HFFc6 (cell line): Measurements from ENCODE around the gene CKB. TPM values are rescaled to one million over a fixed set of nuclear protein-coding genes. Genes with fewer than 3 reads are reported as not detected.
A peak's percentile ranks its signal among the peaks of the same experiment; 100 is the strongest.
"Not testable (repeated sequence)": the region's sequence is repeated elsewhere in the genome, so short reads cannot be mapped to it uniquely, and the experiment has no call there.

ENCODE experiments used
- DNase-seq: peaks from one replicate; pipeline ENCODE4 v3.0.0-alpha.2; 2018
- H3K27ac Mint-ChIP-seq: 2 replicates; pipeline ENCODE4 v1.8.0; 2020; ENCODE audit warnings: mild to moderate bottlenecking, mixed read lengths
- H3K27me3 Mint-ChIP-seq: 2 replicates; pipeline ENCODE4 v1.8.0; 2021; ENCODE audit warnings: mild to moderate bottlenecking, moderate library complexity, mixed read lengths; ENCODE audit not compliant: insufficient read depth
- H3K36me3 Mint-ChIP-seq: 2 replicates; pipeline ENCODE4 v1.8.0; 2021; ENCODE audit warnings: low read depth, mixed read lengths
- H3K4me1 Mint-ChIP-seq: 2 replicates; pipeline ENCODE4 v1.8.0; 2020; ENCODE audit warnings: low read depth, mixed read lengths
- H3K4me3 Mint-ChIP-seq: 2 replicates; pipeline ENCODE4 v1.8.0; 2020; ENCODE audit warnings: mild to moderate bottlenecking, moderate library complexity, mixed read lengths
- H3K9me3 Mint-ChIP-seq: 2 replicates; pipeline ENCODE4 v1.8.0; 2020; ENCODE audit warnings: mild to moderate bottlenecking, mixed read lengths
- total RNA-seq, 6 experiments: library from RNA; stranded (reverse); fragmentation: NEBNext Ultra II Directional; extraction: Animal tissue kit (Norgen Biotek cat#: 25700); gene quantifications; 2 replicates in 1 of 6; 3 replicates in 5 of 6; pipeline ENCODE4 v1.2.3, GENCODE V29; 2021
- TF ChIP-seq, protein P1 (sequence below): fragments of 200-600 bp; sonication (generic); IDR thresholded peaks from 2 replicates; pipeline ENCODE4 v1.5.0; 2021; ENCODE audit warnings: antibody characterized with exemption, mild to moderate bottlenecking

Gene CKB
- total RNA-seq, 6 experiments from 2014 or later = 16.6 to 31.3 (median 19.4) TPM

DNA sequence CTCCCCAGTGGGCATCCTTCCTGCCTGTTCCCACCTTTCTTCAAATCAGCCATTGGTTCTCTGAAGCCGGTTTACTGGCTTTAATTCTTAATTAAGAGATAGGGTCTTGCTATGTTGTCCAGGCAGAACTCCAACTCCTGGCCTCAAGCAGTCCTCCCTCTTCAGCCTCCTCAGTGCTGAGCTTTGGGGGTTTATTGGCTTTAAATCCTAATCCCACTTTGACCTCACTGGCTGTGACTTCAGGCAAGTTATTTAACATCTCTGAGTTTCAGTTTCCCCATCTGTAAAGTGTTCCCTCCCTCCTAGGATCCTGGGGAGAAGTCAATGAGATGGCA lies 4.3 kb upstream of the CKB start:
- Mint-ChIP-seq H3K36me3 (peaks cover 4% of the 10 kb centered on the region; the same call in 1 of the 2 replicates), H3K9me3 (no peaks in the 10 kb centered on the region), H3K27me3 (peaks cover 7% of the 10 kb centered on the region), H3K27ac (peak overlapping the region; percentile 97), H3K4me3 (no peak overlapping the region; the same call in 1 of the 2 replicates), H3K4me1 (peaks cover 32% of the 10 kb centered on the region)
- TF ChIP-seq, protein P1, sequence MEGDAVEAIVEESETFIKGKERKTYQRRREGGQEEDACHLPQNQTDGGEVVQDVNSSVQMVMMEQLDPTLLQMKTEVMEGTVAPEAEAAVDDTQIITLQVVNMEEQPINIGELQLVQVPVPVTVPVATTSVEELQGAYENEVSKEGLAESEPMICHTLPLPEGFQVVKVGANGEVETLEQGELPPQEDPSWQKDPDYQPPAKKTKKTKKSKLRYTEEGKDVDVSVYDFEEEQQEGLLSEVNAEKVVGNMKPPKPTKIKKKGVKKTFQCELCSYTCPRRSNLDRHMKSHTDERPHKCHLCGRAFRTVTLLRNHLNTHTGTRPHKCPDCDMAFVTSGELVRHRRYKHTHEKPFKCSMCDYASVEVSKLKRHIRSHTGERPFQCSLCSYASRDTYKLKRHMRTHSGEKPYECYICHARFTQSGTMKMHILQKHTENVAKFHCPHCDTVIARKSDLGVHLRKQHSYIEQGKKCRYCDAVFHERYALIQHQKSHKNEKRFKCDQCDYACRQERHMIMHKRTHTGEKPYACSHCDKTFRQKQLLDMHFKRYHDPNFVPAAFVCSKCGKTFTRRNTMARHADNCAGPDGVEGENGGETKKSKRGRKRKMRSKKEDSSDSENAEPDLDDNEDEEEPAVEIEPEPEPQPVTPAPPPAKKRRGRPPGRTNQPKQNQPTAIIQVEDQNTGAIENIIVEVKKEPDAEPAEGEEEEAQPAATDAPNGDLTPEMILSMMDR = no peak
- no peak for DNase-seq

DNA sequence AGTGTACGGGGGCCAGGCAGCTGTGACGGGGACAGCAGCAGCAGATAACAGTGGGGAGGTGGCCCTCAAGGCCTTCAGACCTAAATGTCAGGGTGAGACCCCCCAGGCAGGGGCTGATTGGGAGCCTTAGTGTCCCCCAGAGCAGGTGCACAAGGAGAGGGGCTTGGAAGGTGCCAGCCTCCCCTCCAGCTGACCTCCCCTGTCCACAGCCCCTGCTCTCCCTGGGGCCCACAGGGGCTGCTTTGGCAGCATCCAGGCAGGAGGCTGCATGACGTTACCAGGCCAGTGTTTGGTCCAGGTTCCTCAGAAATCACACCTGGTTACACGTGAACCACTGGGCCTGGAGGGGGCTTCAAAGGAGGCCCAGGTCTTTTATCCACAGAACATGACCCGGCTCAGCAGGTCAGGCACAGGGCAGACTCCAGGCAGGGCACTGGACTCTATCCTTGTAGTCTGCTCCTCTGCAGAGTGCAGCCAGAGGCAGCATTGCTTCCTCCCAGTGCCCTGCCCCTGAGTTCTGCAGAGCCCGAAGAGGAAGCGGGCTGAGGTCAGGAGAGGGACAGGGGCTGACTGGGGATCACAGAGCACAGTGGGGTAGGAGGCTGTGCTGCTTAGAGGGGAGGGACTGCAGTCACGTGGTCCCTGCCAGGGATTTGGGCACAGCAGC lies 3.8 kb upstream of the CKB start:
- H3K4me1 Mint-ChIP-seq = peaks cover 32% of the 10 kb centered on the region
- TF ChIP-seq, protein P1 = no peak
- DNase-seq = no peak
- peaks cover 5% of the 10 kb centered on the region for H3K27me3 Mint-ChIP-seq
- H3K36me3 Mint-ChIP-seq = peaks cover 4% of the 10 kb centered on the region; the same call in 1 of the 2 replicates
- no peak overlapping the region for H3K4me3 Mint-ChIP-seq
- H3K9me3 Mint-ChIP-seq = no peaks in the 10 kb centered on the region
- H3K27ac Mint-ChIP-seq = no peak overlapping the region

DNA sequence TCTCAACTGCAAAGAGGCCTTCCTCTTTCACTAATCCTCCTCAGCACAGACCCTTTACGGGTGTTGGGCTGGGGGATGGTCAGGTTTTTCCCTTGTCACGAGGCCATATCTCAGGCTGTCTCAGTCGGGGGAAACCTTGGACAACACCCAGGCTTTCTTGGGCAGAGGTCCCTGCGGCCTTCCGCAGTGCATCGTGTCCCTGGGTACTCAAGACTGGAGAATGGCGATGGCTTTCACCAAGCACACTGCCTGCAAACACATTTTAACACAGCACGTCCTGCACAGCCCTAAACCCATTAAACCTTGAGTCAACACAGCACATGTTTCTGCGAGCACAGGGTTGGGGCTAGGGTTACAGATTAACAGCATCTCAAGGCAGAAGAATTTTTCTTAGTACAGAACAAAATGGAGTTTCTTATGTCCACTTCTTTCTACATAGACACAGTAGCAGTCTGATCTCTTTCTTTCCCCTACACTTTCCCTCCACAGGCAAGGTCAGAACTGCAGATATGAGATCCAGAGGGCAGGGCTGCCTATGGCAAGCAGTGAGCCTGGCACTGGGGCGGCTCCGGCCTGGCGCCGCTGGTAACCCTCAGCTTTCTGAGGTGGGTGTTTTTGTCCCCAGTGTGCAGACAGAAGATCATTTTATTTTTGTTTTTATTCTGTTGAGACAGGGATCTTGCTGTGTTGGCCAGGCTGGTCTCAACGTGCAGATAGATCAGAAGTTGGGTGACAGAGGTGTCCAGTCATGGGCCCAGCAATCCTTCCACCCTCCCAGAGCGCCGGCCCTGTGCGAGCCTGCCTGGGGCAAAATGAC lies 3.0 kb upstream of the CKB start:
- not testable (repeated sequence) for H3K36me3 Mint-ChIP-seq, DNase-seq, H3K9me3 Mint-ChIP-seq, H3K27me3 Mint-ChIP-seq, H3K4me3 Mint-ChIP-seq, H3K27ac Mint-ChIP-seq
- H3K4me1 Mint-ChIP-seq = peaks cover 32% of the 10 kb centered on the region

DNA sequence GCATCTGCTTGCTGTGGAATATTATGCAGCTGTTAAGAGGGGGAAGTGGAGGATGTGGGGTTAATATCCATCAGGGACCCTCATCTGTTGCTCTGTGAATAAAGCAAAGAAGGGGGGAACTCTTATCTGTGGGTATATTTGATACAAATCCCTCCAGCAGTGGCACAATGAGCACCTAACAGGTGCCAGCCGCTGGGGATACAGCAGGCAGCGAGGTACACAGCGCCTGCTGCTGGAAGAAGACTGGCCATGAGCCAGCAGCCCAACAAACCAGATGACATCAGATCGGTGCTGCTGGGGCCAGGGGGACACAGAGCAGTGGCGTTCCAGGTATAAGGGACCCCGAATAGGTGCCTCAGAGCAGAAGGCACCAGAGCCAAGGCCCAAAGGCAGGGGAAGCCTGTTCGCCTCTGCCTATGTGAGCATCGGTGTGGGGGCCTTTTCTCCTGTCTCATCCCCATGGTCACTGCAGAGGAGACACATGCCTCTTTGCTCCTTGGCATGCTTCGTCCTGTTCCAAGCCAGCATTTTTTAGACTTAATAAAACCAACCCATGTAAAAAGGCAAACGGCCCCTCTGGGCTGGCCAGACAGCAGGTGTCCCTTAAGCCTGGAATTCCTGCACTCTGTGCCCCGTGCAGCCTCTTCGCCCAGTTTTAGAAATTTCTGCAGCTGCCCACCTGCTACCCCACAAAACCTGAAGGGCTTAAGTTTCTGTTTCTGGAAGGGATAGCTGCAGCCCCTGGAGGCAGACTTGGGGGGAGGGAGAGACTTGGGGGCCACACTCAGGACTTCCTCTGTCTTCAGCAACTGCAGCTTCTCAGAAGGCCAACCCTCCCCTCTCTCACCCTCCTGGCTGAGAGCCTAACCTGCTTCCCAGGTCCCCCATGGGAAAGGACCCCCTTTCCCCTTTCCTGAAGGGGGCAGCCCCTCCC lies 1.6 kb upstream of the CKB start:
- TF ChIP-seq, protein P1 = no peak
- H3K36me3 Mint-ChIP-seq = no peaks in the 10 kb centered on the region
- DNase-seq = no peak
- no peak overlapping the region for H3K4me3 Mint-ChIP-seq
- peaks cover 30% of the 10 kb centered on the region for H3K4me1 Mint-ChIP-seq
- H3K27ac Mint-ChIP-seq = no peak overlapping the region
- H3K9me3 Mint-ChIP-seq = no peaks in the 10 kb centered on the region
- peaks cover 8% of the 10 kb centered on the region for H3K27me3 Mint-ChIP-seq

DNA sequence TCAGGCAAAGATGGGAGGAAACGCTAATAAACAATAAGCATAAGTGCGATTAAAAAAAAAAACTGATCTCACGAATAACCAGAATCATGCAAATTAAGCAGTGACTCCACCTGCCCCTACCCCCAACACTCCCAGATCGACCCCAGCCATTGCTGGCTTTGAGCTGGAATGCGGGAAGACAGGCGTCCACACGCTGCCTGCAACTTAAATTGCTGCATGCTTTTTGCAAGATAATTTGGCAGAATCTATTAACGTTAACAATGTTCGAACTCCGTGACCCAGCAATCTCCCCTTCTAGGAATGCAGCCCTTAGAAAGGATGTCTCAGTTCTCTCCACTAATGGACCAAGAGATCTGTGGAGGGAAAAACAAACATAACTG lies 935 bp upstream of the CKB start:
- Mint-ChIP-seq H3K9me3 (no peaks in the 10 kb centered on the region), H3K36me3 (no peaks in the 10 kb centered on the region), H3K4me3 (no peak overlapping the region), H3K27ac (no peak overlapping the region), H3K4me1 (peaks cover 34% of the 10 kb centered on the region), H3K27me3 (peaks cover 8% of the 10 kb centered on the region)
- no peak for DNase-seq
- TF ChIP-seq, protein P1 = no peak
